HG03565 (cell line): Measurements from ENCODE around the gene SPRN.
"Not testable (repeated sequence)": the region's sequence is repeated elsewhere in the genome, so short reads cannot be mapped to it uniquely, and the experiment has no call there.

ENCODE experiments used
- ATAC-seq: cut with Tn5 transposase; IDR thresholded peaks from one replicate; pipeline ENCODE4 v1.9.1; 2021; ENCODE audit warnings: mild to moderate bottlenecking, moderate library complexity; ENCODE audit not compliant: unreplicated experiment

Gene SPRN

GRCh38 chr10:133440633-133441285 lies 16.3 kb upstream of the SPRN start:
- ATAC-seq: no peak

- ATAC-seq: no peak
Observed at GRCh38 chr10:133439517-133440461, 15.4 kb upstream of the SPRN start.

GRCh38 chr10:133438711-133439273 lies 14.4 kb upstream of the SPRN start:
- no peak for ATAC-seq

GRCh38 chr10:133432789-133433188 lies 8.4 kb upstream of the SPRN start:
- not testable (repeated sequence) for ATAC-seq

- ATAC-seq: not testable (repeated sequence)
Observed at GRCh38 chr10:133431888-133432613, 7.6 kb upstream of the SPRN start.

- not testable (repeated sequence) for ATAC-seq
Observed at GRCh38 chr10:133429571-133429970, 5.1 kb upstream of the SPRN start.

GRCh38 chr10:133424102-133424501 lies 323 bp downstream of the SPRN start:
- ATAC-seq: not testable (repeated sequence)

- no peak for ATAC-seq
Observed at GRCh38 chr10:133422807-133423771, 1.3 kb downstream of the SPRN start.

- ATAC-seq: no peak
Observed at GRCh38 chr10:133422223-133422806, 2.1 kb downstream of the SPRN start.

- no peak for ATAC-seq
Observed at GRCh38 chr10:133421336-133422222, 2.8 kb downstream of the SPRN start.

- no peak for ATAC-seq
Observed at GRCh38 chr10:133420579-133420978, 3.8 kb downstream of the SPRN start.

GRCh38 chr10:133420028-133420427 lies 4.4 kb downstream of the SPRN start:
- ATAC-seq: no peak

- ATAC-seq: no peak
Observed at GRCh38 chr10:133419211-133419950, 5.0 kb downstream of the SPRN start.

GRCh38 chr10:133418289-133418993 lies 6.0 kb downstream of the SPRN start:
- no peak for ATAC-seq

- no peak for ATAC-seq
Observed at GRCh38 chr10:133415752-133416151, 8.7 kb downstream of the SPRN start.

GRCh38 chr10:133414401-133414800 lies 10.0 kb downstream of the SPRN start:
- ATAC-seq: not testable (repeated sequence)

- no peak for ATAC-seq
Observed at GRCh38 chr10:133412381-133412711, 12.1 kb downstream of the SPRN start.
